ENCODE measurements around the gene CCL16. TPM values are rescaled to one million over a fixed set of nuclear protein-coding genes. Genes with fewer than 3 reads are reported as not detected.

CCL16 gene
- total and polyA plus RNA-seq, 2 of the 8 experiments (the other 6 are each of a cell fraction or from before 2014, with no cell fraction given) = not detected

DNA sequence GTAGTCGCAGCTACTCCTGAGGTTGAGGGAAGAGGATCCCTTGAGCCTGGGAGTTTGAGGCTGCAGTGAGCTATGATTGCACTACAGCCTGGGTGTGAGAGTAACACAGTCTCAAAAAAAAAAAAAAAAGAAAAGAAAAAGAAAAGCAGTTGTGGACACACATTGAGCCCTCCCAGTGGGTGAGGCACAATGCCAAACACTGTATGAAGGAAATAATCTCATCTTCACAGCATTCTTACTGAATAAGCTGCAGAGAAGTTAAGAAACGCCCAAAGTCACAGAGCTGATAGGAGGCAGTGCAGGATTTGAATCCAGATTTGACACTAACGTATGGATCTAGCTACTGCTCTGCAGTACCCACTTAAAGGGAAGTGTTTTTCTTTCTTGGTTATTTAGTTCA lies 31.9 kb downstream of the CCL16 start:
- Histone ChIP-seq H3K9me3 (ENCODE audit: insufficient read depth in 2 of 2, low read depth in 1 of 2, low read length in 1 of 2) (no peaks in the 10 kb centered on the region), H3K79me1 (ENCODE audit: low read depth, low read length) (no peaks in the 10 kb centered on the region), H2BK15ac (ENCODE audit: low read length) (no peak overlapping the region), H3K4me2 (ENCODE audit: insufficient read depth in 1 of 2, low read depth in 2 of 2, low read length in 2 of 2) (no peak overlapping the region), H3K4me3 (ENCODE audit: extremely low read depth in 1 of 4, insufficient read depth in 2 of 4, low read depth in 3 of 4, low read length in 4 of 4) (no peak overlapping the region), H3K56ac (replicated peaks; ENCODE audit: insufficient read length, low read depth, low read length) (no peak overlapping the region), H3K4ac (replicated peaks; ENCODE audit: insufficient read length, low read depth, low read length) (no peak overlapping the region), H3K23me2 (ENCODE audit: low read depth, low read length) (no peaks in the 10 kb centered on the region), H3K18ac (ENCODE audit: extremely low read depth, low read length) (no peak overlapping the region), H2BK12ac (ENCODE audit: low read depth, low read length) (no peak overlapping the region), H3K79me2 (ENCODE audit: control insufficient read depth in 1 of 2, insufficient read depth in 2 of 2, low read length in 2 of 2) (no peaks in the 10 kb centered on the region), H3K9ac (replicated peaks in 1 of 4; ENCODE audit: extremely low read depth in 1 of 4, low read depth in 3 of 4, low read length in 3 of 4) (no peak overlapping the region), H2BK5ac (ENCODE audit: low read depth, low read length) (no peak overlapping the region), H4K5ac (ENCODE audit: insufficient read length, low read depth, low read length) (no peak overlapping the region), H2AFZ (ENCODE audit: low read length) (no peak overlapping the region), H2AK5ac (ENCODE audit: low read depth, low read length) (no peak overlapping the region), H3K23ac (ENCODE audit: insufficient read length) (no peak overlapping the region), H3K27me3 (replicated peaks in 1 of 4; ENCODE audit: control insufficient read depth in 3 of 4, extremely low read depth in 1 of 4, insufficient read depth in 3 of 4, low read length in 3 of 4) (no peaks in the 10 kb centered on the region), H2BK120ac (replicated peaks; ENCODE audit: low read depth, low read length) (no peak overlapping the region), H4K91ac (replicated peaks; ENCODE audit: insufficient read length, low read length) (no peak overlapping the region), H4K20me1 (replicated peaks in 1 of 2; ENCODE audit: control insufficient read depth in 1 of 2, insufficient read depth in 2 of 2, low read length in 2 of 2) (no peaks in the 10 kb centered on the region), H2BK20ac (ENCODE audit: low read length) (no peak overlapping the region), H3K4me1 (replicated peaks in 1 of 4; ENCODE audit: control insufficient read depth in 3 of 4, insufficient read depth in 4 of 4, low read length in 3 of 4) (peaks cover 0 to 7% (median 2%) of the 10 kb centered on the region in 4 experiments; a peak in 4 of 7 replicates), H4K8ac (ENCODE audit: extremely low read depth, insufficient read depth, low read length) (no peak overlapping the region), H3K27ac (ENCODE audit: low read depth, low read length) (no peak overlapping the region), H3K14ac (ENCODE audit: insufficient read length) (no peak overlapping the region), H3K36me3 (ENCODE audit: control insufficient read depth in 2 of 4, insufficient read depth in 4 of 4, low read length in 3 of 4) (no peaks in the 10 kb centered on the region)
- WGBS, 2 experiments (ENCODE audit: extremely low coverage in 1 of 2, insufficient coverage in 1 of 2, insufficient read length in 1 of 2, insufficient replicate concordance in 2 of 2, low coverage in 1 of 2, low lambda C conversion rate in 2 of 2, missing lambda C conversion rate in 1 of 2) = 88% methylated on average over 3 of the region's 3 CpGs; no CpG with 5 or more reads in 1 of the 2 experiments
- FAIRE-seq = no peak
- DNase-seq (ENCODE audit: low read depth in 1 of 2, low spot score in 2 of 2) = no peak
- CTCF ChIA-PET (ENCODE audit: partially characterized antibody) = interaction anchor here (1.0 to 1.4 kb wide), 3 partner anchors 17 to 27 kb away, joined by 3 to 8 read pairs (median 3); no protein-coding TSS in a partner anchor
- no peak for TF ChIP-seq RNF2 (IDR thresholded peaks at IDR 0.05; ENCODE audit: borderline replicate concordance, low read depth, low read length, missing control alignments, poor library complexity, severe bottlenecking)
- no peak for TF ChIP-seq TCF12 (IDR thresholded peaks at IDR 0.05; ENCODE audit: low read depth, low read length)
- TF ChIP-seq CTBP2 (IDR thresholded peaks at IDR 0.05; ENCODE audit: borderline replicate concordance, insufficient read depth, insufficient read length, low read length) = no peak
- no peak for TF ChIP-seq TEAD4 (IDR thresholded peaks at IDR 0.05; ENCODE audit: low read depth, low read length)
- no peak for TF ChIP-seq JUND (IDR thresholded peaks at IDR 0.05; ENCODE audit: low read length)
- TF ChIP-seq MAFK (IDR thresholded peaks at IDR 0.05; ENCODE audit: low read depth, low read length) = no peak
- TF ChIP-seq SIRT6 (IDR thresholded peaks at IDR 0.05; ENCODE audit: low read length) = no peak
- POLR2A ChIA-PET (ENCODE audit: partially characterized antibody) = no interaction called here

All from H1 (cell line).